H1 (cell line): ENCODE results near the gene PAX5. TPM values are rescaled to one million over a fixed set of nuclear protein-coding genes. Genes with fewer than 3 reads are reported as not detected.

Experiments used
- ATF2 ChIP-seq: IDR thresholded peaks from 2 replicates; pipeline ENCODE4 v1.6.1; 2012; ENCODE audit warnings: low read length, inconsistent platforms
- BCL11A ChIP-seq, 2 experiments: IDR thresholded peaks; one replicate each; pipeline ENCODE4 v1.6.1; 2011; ENCODE audit warnings: low read depth in 2 of 2, low read length in 2 of 2, mild to moderate bottlenecking in 2 of 2
- KDM1A ChIP-seq: fragments of 200-600, 300-600 bp; sonication (generic); IDR thresholded peaks from 2 replicates; pipeline ENCODE4 v1.7.1; 2016; ENCODE audit warnings: mild to moderate bottlenecking, low read length, borderline replicate concordance
- POLR2A ChIP-seq, 2 experiments: IDR thresholded peaks; 1 replicate in 1 of 2; 2 replicates in 1 of 2; pipeline ENCODE4 v1.6.1; 2011; ENCODE audit warnings: low read depth in 2 of 2, low read length in 2 of 2, mild to moderate bottlenecking in 2 of 2; ENCODE audit errors: control extremely low read depth in 1 of 2
- RNF2 ChIP-seq: fragments of 200-900, 300-1000 bp; sonication (generic); IDR thresholded peaks from 2 replicates; pipeline ENCODE4 v1.7.1; 2016; ENCODE audit warnings: borderline replicate concordance, low read depth, mild to moderate bottlenecking, antibody characterized with exemption, low read length; ENCODE audit not compliant: poor library complexity, severe bottlenecking; ENCODE audit errors: missing control alignments
- TBP ChIP-seq: IDR thresholded peaks from 2 replicates; pipeline ENCODE4 v1.6.1; 2011; ENCODE audit warnings: low read depth, low read length, improper control_type of control experiment
- polyA plus RNA-seq, 7 experiments: library from polyadenylated mRNA; depleted of rRNA in 3 of 7; stranded (reverse) in 5 of 7; unstranded in 2 of 7; fragments of >200 nt in 5 of 7; fragments of 200-250 nt in 2 of 7; gene quantifications; 1 replicate in 5 of 7; 2 replicates in 1 of 7; 4 replicates in 1 of 7; pipeline versions ENCODE4 v1.2.1 to v1.2.3, GENCODE V29; 2011 to 2013; ENCODE audit warnings: missing spikeins in 2 of 7, mixed read lengths in 2 of 7
- total RNA-seq: library from RNA; stranded (reverse); fragmentation: NEBNext Ultra II Directional; extraction: Animal tissue kit (Norgen Biotek cat#: 25700); gene quantifications from 2 replicates; pipeline ENCODE4 v1.2.1, GENCODE V29; 2021

PAX5 gene
- total and polyA plus RNA-seq, 2 of the 8 experiments (the other 6 are each of a cell fraction or from before 2014, with no cell fraction given), result 0.29 to 0.43 TPM

DNA sequence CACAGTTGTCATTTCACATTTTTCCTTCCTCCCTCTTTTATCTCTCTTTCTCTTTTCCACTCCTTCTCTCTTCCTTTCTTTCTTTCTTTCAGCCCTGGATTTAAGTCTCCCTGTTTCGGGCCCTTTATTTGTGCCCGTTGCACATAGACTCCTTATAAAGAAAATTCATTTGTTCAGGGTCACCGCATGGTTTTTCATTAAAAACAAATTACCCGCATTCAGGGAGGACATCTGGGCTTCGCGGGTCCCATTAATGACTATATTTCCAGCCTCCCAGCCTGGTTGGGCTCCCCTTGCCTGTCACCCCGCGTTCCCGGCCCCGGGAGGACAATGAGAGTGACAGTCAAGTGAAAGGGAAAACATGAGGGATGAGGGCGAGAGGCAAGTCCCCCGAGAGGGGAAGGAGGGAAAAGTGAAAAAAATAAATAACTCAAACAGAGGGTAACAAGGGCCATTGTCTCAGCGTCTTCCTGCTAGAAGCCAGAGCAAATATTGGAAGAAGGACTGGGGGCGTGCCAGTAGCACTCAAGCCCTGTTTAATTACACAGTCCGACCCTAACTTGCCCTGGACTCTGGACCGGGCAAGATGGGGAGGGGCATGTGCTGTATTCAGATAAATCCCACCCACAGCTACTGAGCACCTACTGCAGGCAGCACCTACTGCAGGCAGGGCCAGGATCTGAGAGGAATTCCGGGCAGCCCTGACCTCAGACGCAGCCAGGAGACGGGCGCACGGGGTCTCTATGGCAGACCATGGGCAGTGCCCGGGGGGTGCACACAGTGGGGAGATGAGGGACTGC is 166.2 kb downstream of the PAX5 start (continued):
- no peak for TF ChIP-seq ATF2
- TF ChIP-seq TBP, result no peak
- TF ChIP-seq POLR2A (IDR thresholded peaks at IDR 0.05; ENCODE audit: control extremely low read depth in 1 of 2, low read depth in 2 of 2, low read length in 2 of 2), result no peak
- no peak for TF ChIP-seq BCL11A (IDR thresholded peaks at IDR 0.05; ENCODE audit: low read depth in 2 of 2, low read length in 2 of 2)
- no peak for TF ChIP-seq RNF2
- TF ChIP-seq KDM1A, result no peak
